ENCODE measurements around the gene CELF3.

The CELF3 gene

GRCh38 chr1:151713044-151713443 is 3.6 kb downstream of the CELF3 start:
- Mint-ChIP-seq H3K4me3 (no peak overlapping the region), H3K27me3 (peaks cover 67% of the 10 kb centered on the region), H3K9me3 (no peaks in the 10 kb centered on the region), H3K4me1 (peaks cover 8% of the 10 kb centered on the region), H3K36me3 (no peaks in the 10 kb centered on the region), H3K27ac (no peak overlapping the region)
- no peak for ATAC-seq

DNA sequence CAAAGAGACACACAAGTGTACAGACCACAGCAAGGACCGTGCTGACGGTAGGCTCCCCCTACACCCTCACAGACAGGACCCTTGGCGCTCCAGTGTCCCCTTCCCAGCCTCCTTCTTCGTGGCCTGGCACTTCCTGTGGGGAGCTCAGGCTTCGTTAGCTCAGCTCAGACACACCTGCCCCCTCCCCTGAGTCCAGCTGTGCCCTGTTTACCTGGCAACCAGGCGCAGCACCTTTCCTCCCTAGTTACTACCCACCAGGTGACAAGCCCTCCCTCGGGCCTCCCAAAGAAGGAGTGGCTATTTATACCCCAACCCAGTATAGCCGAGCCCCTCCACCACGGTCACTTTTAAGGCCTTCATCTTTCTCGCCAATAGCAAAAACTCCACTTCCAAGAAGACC is 4.7 kb downstream of the CELF3 start:
- Mint-ChIP-seq H3K4me3 (no peak overlapping the region), H3K9me3 (no peaks in the 10 kb centered on the region), H3K36me3 (no peaks in the 10 kb centered on the region), H3K27ac (no peak overlapping the region), H3K4me1 (peaks cover 4% of the 10 kb centered on the region), H3K27me3 (peaks cover 59% of the 10 kb centered on the region)
- ATAC-seq: no peak

DNA sequence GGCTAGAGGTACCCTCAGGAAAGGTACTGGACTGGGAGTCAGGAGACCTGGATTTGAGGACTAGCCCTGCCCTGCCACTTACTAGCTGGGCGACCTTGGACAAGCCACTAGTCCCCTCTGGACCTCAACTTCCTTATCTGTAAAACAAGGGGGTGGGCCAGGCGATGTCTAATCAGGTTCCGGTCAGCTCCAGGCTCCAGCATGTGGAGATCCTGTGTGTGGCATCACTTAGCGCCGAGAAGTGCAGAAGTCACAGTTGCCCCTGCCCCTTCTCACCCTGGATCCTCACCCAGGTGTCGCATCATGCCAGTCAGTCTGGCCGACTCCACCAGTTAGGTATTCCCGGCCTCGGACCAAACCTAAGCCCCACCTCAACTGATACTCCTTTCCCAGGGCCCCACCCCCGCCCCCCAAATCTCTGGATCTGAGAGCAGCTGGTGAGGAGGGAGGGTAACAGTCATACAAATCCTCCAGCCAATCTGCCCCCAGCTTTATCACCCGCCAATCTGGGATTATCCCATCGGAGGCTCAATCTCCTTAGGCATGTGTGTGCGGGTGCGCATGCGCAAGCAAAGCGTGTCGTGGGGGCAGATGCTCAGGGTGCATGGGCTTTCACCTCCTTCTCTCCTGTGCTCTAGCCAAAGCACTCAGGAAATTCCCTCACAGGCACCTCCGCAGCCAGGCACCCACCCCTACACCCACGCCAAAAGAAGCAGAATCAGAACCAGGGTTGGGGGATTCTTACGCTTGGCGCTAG is 5.4 kb downstream of the CELF3 start:
- Mint-ChIP-seq H3K27ac (no peak overlapping the region), H3K27me3 (peaks cover 59% of the 10 kb centered on the region), H3K4me3 (no peak overlapping the region), H3K9me3 (no peaks in the 10 kb centered on the region), H3K4me1 (peaks cover 8% of the 10 kb centered on the region), H3K36me3 (no peaks in the 10 kb centered on the region)
- ATAC-seq: no peak

- no peak for ATAC-seq
- Mint-ChIP-seq H3K36me3 (no peaks in the 10 kb centered on the region), H3K9me3 (no peaks in the 10 kb centered on the region), H3K4me3 (no peak overlapping the region), H3K27me3 (peaks cover 56% of the 10 kb centered on the region), H3K4me1 (peaks cover 13% of the 10 kb centered on the region), H3K27ac (no peak overlapping the region)
Observed at GRCh38 chr1:151710187-151710840, 6.3 kb downstream of the CELF3 start.

DNA sequence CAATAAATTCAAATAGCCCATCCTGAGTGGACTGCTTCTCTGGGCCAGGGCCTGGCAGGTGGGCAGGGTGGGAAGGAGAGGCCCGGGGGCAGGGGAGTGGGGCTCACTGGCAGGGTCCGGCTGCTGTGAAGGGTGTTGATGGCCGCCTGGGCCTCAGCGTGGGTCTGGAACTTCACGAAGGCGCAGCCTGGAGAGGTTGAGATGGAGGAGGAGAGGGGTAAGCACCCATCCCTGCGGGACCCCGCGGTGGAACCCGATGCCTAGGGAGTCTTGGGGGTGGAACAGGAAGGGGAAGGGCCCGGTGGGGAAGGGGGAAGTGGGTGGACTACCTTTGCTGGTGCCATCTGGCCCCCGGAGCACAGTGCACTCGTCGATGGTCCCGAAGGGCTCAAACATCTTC is 7.7 kb downstream of the CELF3 start:
- peaks cover 42% of the 10 kb centered on the region for H3K27me3 Mint-ChIP-seq
- no peaks in the 10 kb centered on the region for H3K9me3 Mint-ChIP-seq
- H3K4me1 Mint-ChIP-seq: peaks cover 13% of the 10 kb centered on the region
- H3K36me3 Mint-ChIP-seq: no peaks in the 10 kb centered on the region
- no peak for ATAC-seq
- H3K27ac Mint-ChIP-seq: no peak overlapping the region
- no peak overlapping the region for H3K4me3 Mint-ChIP-seq

DNA sequence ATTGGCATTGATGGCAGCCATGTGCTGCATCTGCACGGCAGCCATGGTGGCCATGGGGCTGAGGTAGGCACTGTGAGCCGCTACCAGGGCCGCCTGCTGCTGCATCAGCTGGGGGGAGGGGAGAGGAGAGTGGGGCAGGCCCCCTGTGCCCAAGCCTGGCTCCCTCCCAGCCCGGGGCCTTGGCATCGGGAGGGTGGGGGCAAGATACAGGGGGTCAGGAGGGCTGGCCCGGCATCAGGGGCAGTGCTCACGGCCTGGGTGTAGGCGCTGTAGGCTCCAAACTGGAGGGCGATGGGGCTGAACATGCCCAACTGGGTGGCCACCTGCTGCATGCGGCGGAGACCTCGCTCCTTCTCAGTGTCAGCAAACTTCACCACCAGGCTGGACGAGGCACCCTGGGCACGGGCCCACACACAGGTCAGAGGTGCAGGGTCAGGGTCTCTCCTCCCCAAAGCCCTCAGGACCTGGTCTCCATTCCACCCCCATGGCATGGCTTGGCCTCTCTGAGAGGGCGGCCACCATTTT is 9.0 kb downstream of the CELF3 start:
- Mint-ChIP-seq H3K9me3 (no peaks in the 10 kb centered on the region), H3K27ac (no peak overlapping the region), H3K4me1 (peaks cover 23% of the 10 kb centered on the region), H3K27me3 (peaks cover 35% of the 10 kb centered on the region), H3K36me3 (no peaks in the 10 kb centered on the region), H3K4me3 (no peak overlapping the region)
- no peak for ATAC-seq

GRCh38 chr1:151706464-151707415 is 9.9 kb downstream of the CELF3 start:
- H3K4me3 Mint-ChIP-seq: no peak overlapping the region
- H3K4me1 Mint-ChIP-seq: peaks cover 24% of the 10 kb centered on the region
- no peak overlapping the region for H3K27ac Mint-ChIP-seq
- H3K9me3 Mint-ChIP-seq: no peaks in the 10 kb centered on the region
- H3K27me3 Mint-ChIP-seq: peaks cover 27% of the 10 kb centered on the region
- no peaks in the 10 kb centered on the region for H3K36me3 Mint-ChIP-seq
- peak; percentile 6 for ATAC-seq

GRCh38 chr1:151705753-151706463 is 10.7 kb downstream of the CELF3 start:
- Mint-ChIP-seq H3K4me1 (peaks cover 24% of the 10 kb centered on the region), H3K27ac (no peak overlapping the region), H3K9me3 (no peaks in the 10 kb centered on the region), H3K4me3 (no peak overlapping the region), H3K27me3 (peaks cover 26% of the 10 kb centered on the region), H3K36me3 (peaks cover 4% of the 10 kb centered on the region)
- peak; percentile 9 for ATAC-seq

GRCh38 chr1:151705146-151705545 is 11.5 kb downstream of the CELF3 start:
- Mint-ChIP-seq H3K9me3 (no peaks in the 10 kb centered on the region), H3K4me1 (peaks cover 24% of the 10 kb centered on the region), H3K27me3 (peaks cover 25% of the 10 kb centered on the region), H3K27ac (no peak overlapping the region), H3K4me3 (no peak overlapping the region), H3K36me3 (peaks cover 12% of the 10 kb centered on the region)
- ATAC-seq: no peak

- Mint-ChIP-seq H3K27ac (no peak overlapping the region), H3K4me3 (no peak overlapping the region), H3K9me3 (no peaks in the 10 kb centered on the region), H3K4me1 (peaks cover 24% of the 10 kb centered on the region), H3K36me3 (peaks cover 21% of the 10 kb centered on the region), H3K27me3 (peaks cover 16% of the 10 kb centered on the region)
- no peak for ATAC-seq
Observed at GRCh38 chr1:151704246-151704645, 12.4 kb downstream of the CELF3 start.

- Mint-ChIP-seq H3K4me1 (peaks cover 24% of the 10 kb centered on the region), H3K27me3 (peaks cover 16% of the 10 kb centered on the region), H3K4me3 (no peak overlapping the region), H3K36me3 (peaks cover 24% of the 10 kb centered on the region), H3K27ac (no peak overlapping the region), H3K9me3 (no peaks in the 10 kb centered on the region)
- no peak for ATAC-seq
Observed at GRCh38 chr1:151703813-151704212, 12.8 kb downstream of the CELF3 start.

DNA sequence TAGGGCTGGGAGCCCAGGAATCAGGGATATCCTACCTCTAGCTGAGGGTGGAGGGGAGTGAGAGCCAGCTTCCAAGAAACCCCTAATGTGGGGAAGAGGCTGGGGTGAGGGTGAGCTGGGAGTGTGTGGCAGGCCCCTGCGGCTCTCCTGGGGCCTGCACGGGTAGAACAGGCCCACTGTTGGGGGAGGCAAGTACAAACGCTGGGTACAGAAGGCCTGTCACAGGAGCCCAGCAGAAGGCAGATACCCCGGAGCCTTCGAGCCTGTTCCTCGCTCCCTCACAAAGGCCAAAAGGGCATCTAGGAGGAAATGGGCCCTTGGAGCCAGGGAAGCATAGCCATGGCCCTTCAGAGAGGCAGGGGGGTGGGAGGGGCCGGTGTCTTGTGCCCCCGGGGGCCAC is 13.7 kb downstream of the CELF3 start:
- Mint-ChIP-seq H3K4me3 (no peak overlapping the region), H3K36me3 (peaks cover 30% of the 10 kb centered on the region), H3K4me1 (peaks cover 24% of the 10 kb centered on the region), H3K27ac (no peak overlapping the region), H3K9me3 (no peaks in the 10 kb centered on the region), H3K27me3 (peaks cover 16% of the 10 kb centered on the region)
- ATAC-seq: no peak

DNA sequence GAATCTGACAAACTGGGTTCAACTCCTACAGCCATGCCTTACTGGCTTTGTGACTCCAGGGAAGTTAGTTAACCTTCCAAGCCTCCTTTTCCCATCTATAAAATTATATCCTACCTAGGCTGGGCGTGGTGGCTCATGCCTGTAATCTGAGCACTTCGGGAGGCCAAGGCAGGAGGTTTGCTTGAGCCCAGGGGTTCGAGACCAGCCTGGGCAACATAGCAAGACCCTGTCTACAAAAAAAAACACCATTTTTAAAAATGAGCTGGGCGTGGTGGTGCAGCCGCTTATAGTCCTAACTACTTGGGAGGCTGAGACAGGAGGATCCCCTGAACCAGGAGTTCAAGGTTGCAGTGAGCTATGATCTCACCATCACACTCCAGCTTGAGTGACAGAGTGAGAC is 15.1 kb downstream of the CELF3 start:
- Mint-ChIP-seq H3K27me3 (peaks cover 9% of the 10 kb centered on the region), H3K4me1 (peaks cover 19% of the 10 kb centered on the region), H3K9me3 (no peaks in the 10 kb centered on the region), H3K36me3 (peaks cover 43% of the 10 kb centered on the region), H3K27ac (no peak overlapping the region), H3K4me3 (no peak overlapping the region)
- no peak for ATAC-seq

- no peak overlapping the region for H3K4me3 Mint-ChIP-seq
- H3K36me3 Mint-ChIP-seq: peaks cover 63% of the 10 kb centered on the region
Observed at GRCh38 chr1:151693057-151693651, 23.4 kb downstream of the CELF3 start.

More at GRCh38 chr1:151693057-151693651, 23.4 kb downstream of the CELF3 start:
- Mint-ChIP-seq H3K4me1 (peaks cover 7% of the 10 kb centered on the region), H3K27me3 (no peaks in the 10 kb centered on the region), H3K27ac (no peak overlapping the region), H3K9me3 (no peaks in the 10 kb centered on the region)
- ATAC-seq: no peak

Data from stimulated activated memory B cell treated with anti-CD40 and anti-IgM and Interleukin-4, amounts not matched to agents 10 μg/mL and 1 μg/mL and 100 μg/mL, for 72 hours (primary cell).